Omental fat pad (tissue), 4 donors: ENCODE measurements around the gene CENPQ. TPM values are rescaled to one million over a fixed set of nuclear protein-coding genes. Genes with fewer than 3 reads are reported as not detected.
A peak's percentile ranks its signal among the peaks of the same experiment; 100 is the strongest.

Experiments
- ATAC-seq: fragments of 150-250 bp; one replicate; pipeline ENCODE4 v1.9.1; 2016; ENCODE audit warnings: mild to moderate bottlenecking, moderate library complexity; ENCODE audit not compliant: low FRiP score
- DNase-seq: peaks from one replicate; pipeline ENCODE4 v3.0.0-alpha.2; 2019; ENCODE audit warnings: low spot score
- CTCF ChIP-seq, 3 donors: fragments of 450-650 bp; IDR thresholded peaks; one replicate each; pipeline ENCODE4 v1.5.1; 2016 to 2017; ENCODE audit warnings: antibody characterized with exemption in 3 of 3, mild to moderate bottlenecking in 3 of 3, moderate library complexity in 2 of 3
- total RNA-seq, 4 donors: library from RNA; depleted of rRNA; stranded (reverse); fragments of >200 nt; gene quantifications; one replicate each; pipeline ENCODE4 v1.1.0, GENCODE V29; 2016

Gene CENPQ
- total RNA-seq, 4 donors from 2014 or later, result 1.8 to 6.8 (median 4.5) TPM

- ATAC-seq (no peak), DNase-seq (no peak)
- TF ChIP-seq CTCF (IDR thresholded peaks at IDR 0.05), result no peak
Measured at GRCh38 chr6:49528571-49528970, 65.4 kb downstream of the CENPQ start.

GRCh38 chr6:49530141-49530776 is 67.1 kb downstream of the CENPQ start:
- ATAC-seq (no peak), DNase-seq (no peak)
- no peak for TF ChIP-seq CTCF (IDR thresholded peaks at IDR 0.05)

GRCh38 chr6:49531774-49532569 is 68.8 kb downstream of the CENPQ start:
- peak; percentile 71 for ATAC-seq
- peak in 1 of 3 donors; percentile 34 for TF ChIP-seq CTCF (IDR thresholded peaks at IDR 0.05)
- DNase-seq, result no peak

- TF ChIP-seq CTCF (IDR thresholded peaks at IDR 0.05), result no peak
- DNase-seq (no peak), ATAC-seq (no peak)
Measured at GRCh38 chr6:49535795-49536194, 72.6 kb downstream of the CENPQ start.

- ATAC-seq (no peak), DNase-seq (no peak)
- no peak for TF ChIP-seq CTCF (IDR thresholded peaks at IDR 0.05)
Measured at GRCh38 chr6:49539102-49539501, 75.9 kb downstream of the CENPQ start.

- DNase-seq, result no peak
- ATAC-seq, result no peak
- TF ChIP-seq CTCF (IDR thresholded peaks at IDR 0.05), result no peak
Measured at GRCh38 chr6:49540614-49541013, 77.4 kb downstream of the CENPQ start.
